HUDEP-2 (cell line): ENCODE results near the gene LYPD3.
"Not testable (repeated sequence)": the region's sequence is repeated elsewhere in the genome, so short reads cannot be mapped to it uniquely, and the experiment has no call there.

Experiments
- DNase-seq, 76 experiments: peaks; one replicate each; lab custom pipeline; 2025; ENCODE audit not compliant: unreplicated experiment in 76 of 76; lab: John Stamatoyannopoulos, UW

LYPD3 gene

GRCh38 chr19:43437712-43438111 is 27.7 kb downstream of the LYPD3 start:
- DNase-seq, result no peak

DNA sequence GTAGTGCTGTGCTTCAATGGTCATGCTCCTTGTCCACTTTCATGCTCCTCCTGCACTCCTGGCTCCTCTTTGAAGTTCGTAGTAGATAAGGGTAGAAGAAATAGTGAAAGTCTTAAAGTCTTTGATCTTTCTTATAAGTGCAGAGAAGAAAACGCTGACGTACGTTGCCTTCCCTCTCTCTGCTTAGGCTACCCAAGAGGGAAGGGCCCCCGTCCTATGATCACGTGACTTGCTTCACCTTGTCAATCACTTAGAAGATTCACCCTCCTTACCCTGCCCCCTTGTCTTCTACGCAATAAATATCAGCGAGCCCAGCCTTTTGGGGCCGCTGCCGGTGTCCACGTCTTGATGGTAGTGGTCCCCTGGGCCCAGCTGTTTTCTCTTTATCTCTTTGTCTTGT is 28.1 kb downstream of the LYPD3 start:
- DNase-seq, result not testable (repeated sequence)

- no peak for DNase-seq
Observed at GRCh38 chr19:43435775-43436174, 29.6 kb downstream of the LYPD3 start.

GRCh38 chr19:43433689-43434088 is 31.7 kb downstream of the LYPD3 start:
- DNase-seq, result no peak

DNA sequence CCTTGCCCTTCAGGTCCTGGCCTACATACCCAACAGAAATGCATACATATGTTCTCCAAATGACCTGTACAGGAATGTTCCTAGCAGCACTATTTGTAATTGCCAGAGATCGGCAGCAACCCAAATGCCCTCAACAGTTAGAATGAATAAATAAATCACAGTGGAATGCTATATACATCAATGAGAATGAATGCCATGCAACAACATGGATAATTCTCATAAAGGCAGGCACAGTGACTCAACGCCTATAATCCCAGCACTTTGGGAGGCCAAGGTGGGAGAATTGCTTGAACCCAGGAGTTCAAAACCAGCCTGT is 32.1 kb downstream of the LYPD3 start:
- DNase-seq, result no peak

DNA sequence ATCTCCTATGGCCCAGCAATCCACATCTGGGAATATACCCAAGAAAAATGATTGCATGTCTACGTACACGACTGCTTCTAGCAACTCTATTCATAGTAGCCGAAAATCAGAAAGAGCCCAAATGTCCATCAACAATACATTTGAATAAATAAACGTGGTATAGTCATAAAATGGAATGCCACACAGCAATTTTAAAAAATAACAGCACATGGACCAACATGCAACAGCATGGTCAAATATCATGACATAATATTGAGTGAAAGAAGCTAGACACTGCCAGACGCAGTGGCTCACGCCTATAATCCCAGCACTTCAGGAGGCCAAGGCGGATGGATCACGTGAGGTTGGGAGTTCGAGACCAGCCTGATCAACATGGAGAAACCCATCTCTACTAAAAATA is 34.4 kb downstream of the LYPD3 start:
- DNase-seq, result no peak

GRCh38 chr19:43430142-43430710 is 35.2 kb downstream of the LYPD3 start:
- DNase-seq, result no peak

- no peak for DNase-seq
Observed at GRCh38 chr19:43429395-43429794, 36.0 kb downstream of the LYPD3 start.

GRCh38 chr19:43425567-43426392 is 39.6 kb downstream of the LYPD3 start:
- peak in 9 of 76 experiments; percentile 9 to 46 (median 28) for DNase-seq

DNA sequence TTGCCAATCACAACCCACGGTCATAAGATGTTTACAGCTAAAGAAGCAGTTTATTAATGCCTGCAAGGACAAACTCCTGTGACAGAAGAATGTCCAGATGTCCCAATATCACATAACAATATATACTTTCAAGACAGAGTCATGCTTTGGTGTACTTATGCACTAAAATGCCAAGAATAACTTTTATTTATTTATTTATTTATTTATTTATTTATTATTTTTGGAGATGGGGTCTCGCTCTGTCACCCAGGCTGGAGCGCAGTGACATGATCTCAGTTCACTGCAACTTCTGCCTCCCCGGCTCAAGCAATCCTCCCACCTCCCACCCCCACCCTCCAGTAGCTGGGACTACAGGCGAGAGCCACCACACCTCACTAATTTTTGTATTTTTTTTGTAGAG is 41.6 kb downstream of the LYPD3 start:
- DNase-seq, result no peak

- no peak for DNase-seq
Observed at GRCh38 chr19:43422689-43423066, 42.7 kb downstream of the LYPD3 start.

DNA sequence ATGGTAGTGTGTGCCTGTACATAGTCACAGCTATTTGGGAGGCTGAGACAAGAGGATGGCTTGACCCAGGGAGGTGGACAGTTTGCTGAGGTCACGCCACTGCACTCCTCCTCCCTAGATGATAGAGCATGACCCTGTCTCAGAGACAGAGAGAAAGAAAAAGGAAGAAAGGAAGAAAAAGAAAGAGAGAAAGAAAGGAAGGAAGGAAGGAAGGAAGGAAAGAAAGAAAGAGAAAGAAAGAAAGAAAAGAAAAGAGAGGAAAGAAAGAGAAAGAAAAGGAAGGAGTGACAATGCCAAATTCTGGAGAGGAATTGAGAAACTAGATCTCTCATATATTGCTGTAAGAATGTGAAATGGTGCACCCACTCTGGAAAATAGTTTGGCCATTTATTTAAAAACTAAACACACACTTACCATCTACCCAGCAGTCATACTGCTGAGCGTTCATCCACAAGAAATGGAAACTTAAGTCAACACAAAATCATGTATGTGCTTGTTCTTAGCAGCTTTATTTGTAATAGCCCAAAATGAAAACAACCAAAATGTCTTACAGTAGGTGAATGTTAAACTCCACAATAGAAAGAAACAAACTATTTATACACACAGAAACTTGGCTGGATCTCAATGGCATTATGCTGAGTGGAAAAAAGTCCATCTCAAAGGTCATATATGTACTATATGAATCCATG is 43.3 kb downstream of the LYPD3 start:
- no peak for DNase-seq

DNA sequence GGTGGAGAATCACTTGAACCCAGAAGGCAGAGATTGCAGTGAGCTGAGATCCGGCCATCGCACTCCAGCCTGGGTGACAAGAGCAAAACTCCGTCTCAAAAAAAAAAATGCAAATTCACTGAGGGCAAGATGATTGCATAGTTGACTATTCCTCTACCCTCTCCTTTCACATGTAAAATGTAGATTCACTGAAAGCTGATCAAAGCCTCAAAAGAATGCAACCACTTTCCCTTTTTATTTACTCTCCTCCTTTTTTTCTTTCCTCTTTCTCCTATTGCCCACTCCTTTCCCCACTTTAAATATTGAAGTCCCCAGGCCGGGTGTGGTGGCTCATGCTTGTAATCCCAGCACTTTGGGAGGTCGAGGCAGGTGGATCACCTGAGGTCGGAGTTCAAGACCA is 44.5 kb downstream of the LYPD3 start:
- no peak for DNase-seq

DNA sequence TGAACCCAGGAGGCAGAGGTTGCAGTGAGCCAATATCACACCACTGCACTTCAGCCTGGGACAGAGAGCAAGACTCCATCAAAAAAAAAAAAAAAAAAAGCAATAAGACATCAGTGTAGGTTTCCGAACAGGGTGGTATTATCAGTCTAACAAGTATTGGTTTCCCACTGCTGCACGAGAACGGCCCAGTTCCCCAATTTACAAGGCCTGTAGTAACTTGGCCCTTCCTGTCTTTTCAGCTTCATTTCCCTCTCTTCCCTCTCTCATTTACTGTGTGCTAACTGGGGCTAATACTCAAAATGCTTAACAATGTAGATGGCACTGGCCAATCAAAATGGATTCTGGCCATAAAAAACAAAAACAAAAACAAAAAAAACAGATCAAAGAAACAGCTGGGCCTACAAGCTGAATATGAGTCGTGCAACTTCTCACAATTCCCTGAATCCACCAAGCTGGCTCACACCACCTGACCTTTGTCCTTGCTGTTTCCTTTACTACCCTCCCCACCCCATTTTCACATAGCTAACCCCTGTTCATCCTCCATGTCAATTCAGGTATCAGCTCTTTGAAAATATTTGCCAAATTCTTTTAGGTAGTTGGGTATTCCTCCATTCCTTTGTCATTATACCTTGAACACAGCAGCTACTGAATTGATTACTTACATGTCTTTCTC is 48.3 kb downstream of the LYPD3 start:
- DNase-seq, result no peak

DNA sequence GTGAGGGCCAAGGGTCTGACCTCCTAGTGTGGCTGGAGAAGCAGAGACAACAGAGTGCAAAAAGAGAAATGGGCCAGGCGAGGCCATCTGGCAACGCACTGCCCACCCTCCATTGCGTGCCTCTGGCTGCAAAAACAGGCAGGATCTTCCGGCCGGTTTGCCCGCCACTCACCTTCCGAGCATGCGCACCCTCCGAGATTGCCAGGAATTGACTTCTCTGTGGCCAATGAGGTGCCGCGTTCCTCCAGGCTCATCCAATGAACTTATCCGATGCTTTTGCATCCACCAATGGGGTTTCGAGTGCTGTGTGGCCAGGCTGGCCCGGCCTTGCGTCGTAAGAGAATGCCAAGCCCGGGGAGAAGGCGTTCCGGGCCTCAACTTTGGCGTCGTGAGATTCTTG is 50.9 kb downstream of the LYPD3 start, which contains the start of gene TEX101:
TSS of gene TEX101 (plus strand) at position 337 of the 400 bp plus-strand sequence. CDS start 1,030 bp downstream, outside the sequence.
- no peak for DNase-seq

- DNase-seq, result no peak
Observed at GRCh38 chr19:43412441-43412840, 53.0 kb downstream of the LYPD3 start.
